Frontal cortex (tissue), 4 donors: ENCODE data around the gene FKBP5. TPM values are rescaled to one million over a fixed set of nuclear protein-coding genes. Genes with fewer than 3 reads are reported as not detected.

Experiments used
- DNase-seq, 2 donors: peaks; one replicate each; pipeline ENCODE4 v3.0.0; 2012; ENCODE audit warnings: low spot score in 2 of 2
- FAIRE-seq: peaks from 2 replicates; lab custom pipeline; 2012; peaks lifted over from hg19 to GRCh38; lab: Jason Lieb, UNC
- total RNA-seq: library from RNA; depleted of rRNA; stranded (reverse); fragments of >200 nt; gene quantifications from one replicate; pipeline ENCODE4 v1.2.3, GENCODE V29; 2014
- donor health status: control.
- donor health status: control.
- donor health status: control.

FKBP5 gene
- total RNA-seq, 1 donor from 2014 or later = 3.3 TPM

GRCh38 chr6:35724471-35724870 is 35.8 kb upstream of the FKBP5 start:
- DNase-seq (no peak), FAIRE-seq (no peak)

GRCh38 chr6:35724059-35724458 is 35.3 kb upstream of the FKBP5 start:
- FAIRE-seq = no peak
- no peak for DNase-seq

DNA sequence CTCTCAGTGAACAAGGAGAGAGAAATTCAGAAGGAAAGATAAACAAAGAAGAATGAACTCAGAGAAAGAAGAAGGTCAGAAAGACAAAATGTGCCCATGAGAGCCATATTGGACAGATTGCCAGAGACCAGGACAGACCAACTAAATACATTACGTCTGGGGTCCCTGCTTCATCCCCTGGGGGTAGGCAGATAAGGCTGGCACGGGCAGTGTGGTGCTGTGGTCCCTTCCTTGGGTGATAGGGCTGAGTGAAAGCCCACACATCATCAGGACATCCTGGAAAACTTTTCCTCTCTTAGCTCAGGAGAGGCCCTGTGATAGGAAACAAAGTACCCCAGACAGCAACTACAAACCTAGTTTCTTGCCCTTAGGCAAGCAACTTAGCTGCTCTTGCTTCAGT is 34.9 kb upstream of the FKBP5 start:
- FAIRE-seq = no peak
- DNase-seq = no peak

- FAIRE-seq = no peak
- no peak for DNase-seq
Measured at GRCh38 chr6:35722121-35722761, 33.5 kb upstream of the FKBP5 start.

- DNase-seq (peak in 1 of 2 donors; percentile 46), FAIRE-seq (no peak)
Measured at GRCh38 chr6:35719830-35720733, 31.4 kb upstream of the FKBP5 start.

- peak in 1 of 2 donors; percentile 38 for DNase-seq
Measured at GRCh38 chr6:35719404-35719829, 30.7 kb upstream of the FKBP5 start.

GRCh38 chr6:35718911-35719381 is 30.2 kb upstream of the FKBP5 start:
- FAIRE-seq = no peak
- no peak for DNase-seq

More at GRCh38 chr6:35719404-35719829, 30.7 kb upstream of the FKBP5 start:
- no peak for FAIRE-seq

GRCh38 chr6:35718375-35718736 is 29.6 kb upstream of the FKBP5 start:
- DNase-seq = no peak
- FAIRE-seq = no peak

DNA sequence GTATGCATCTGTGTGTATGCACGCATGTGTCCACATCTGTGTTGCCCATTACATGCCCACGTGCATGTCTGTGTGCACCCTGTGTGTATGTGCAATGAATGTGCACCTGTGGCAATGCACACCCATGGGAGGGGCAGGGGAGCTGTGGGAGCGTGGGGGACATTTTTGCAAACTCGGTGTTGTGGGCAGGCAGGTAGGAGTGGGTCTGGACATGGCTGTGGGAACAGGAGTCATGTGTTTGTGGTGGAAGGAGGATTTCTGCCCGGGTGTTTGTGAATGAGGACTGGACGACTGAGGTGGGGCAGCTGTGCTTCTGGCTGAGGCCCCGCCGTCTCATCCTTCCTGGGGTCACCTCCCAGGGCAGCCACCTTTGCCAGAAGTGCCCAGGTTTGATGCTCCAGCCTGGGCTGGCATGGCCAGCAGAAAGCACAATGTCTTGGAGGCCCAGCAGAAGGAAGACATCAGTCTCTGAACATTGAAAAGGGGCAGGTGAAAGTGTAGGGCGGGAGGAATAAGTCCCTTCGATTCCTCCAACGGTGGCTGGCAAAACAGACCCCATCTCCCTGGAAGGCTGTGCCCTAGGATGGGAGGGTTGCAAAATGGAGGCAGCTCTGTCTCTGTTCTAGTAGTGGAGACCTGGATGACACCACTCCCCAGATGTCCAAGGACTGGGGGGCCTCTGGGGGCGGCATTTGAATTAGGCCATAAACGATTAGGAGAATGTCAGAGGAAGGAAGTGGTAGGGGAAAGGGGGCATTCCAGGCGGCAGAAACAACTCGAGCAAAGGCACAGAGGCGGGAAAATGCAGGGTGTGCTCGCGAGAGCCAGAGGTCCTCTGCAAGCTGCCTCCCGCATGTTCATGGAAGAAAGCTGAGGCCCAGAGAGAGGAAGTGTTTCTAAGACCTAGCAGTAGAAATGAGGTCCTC is 29.0 kb upstream of the FKBP5 start:
- FAIRE-seq = no peak
- no peak for DNase-seq

- no peak for DNase-seq
- FAIRE-seq = no peak
Measured at GRCh38 chr6:35716798-35717197, 28.1 kb upstream of the FKBP5 start.

GRCh38 chr6:35713006-35713767 is 24.5 kb upstream of the FKBP5 start:
- FAIRE-seq (no peak), DNase-seq (no peak)

- FAIRE-seq = no peak
- DNase-seq = no peak
Measured at GRCh38 chr6:35711731-35712130, 23.0 kb upstream of the FKBP5 start.

- FAIRE-seq (no peak), DNase-seq (no peak)
Measured at GRCh38 chr6:35710241-35710847, 21.6 kb upstream of the FKBP5 start.

DNA sequence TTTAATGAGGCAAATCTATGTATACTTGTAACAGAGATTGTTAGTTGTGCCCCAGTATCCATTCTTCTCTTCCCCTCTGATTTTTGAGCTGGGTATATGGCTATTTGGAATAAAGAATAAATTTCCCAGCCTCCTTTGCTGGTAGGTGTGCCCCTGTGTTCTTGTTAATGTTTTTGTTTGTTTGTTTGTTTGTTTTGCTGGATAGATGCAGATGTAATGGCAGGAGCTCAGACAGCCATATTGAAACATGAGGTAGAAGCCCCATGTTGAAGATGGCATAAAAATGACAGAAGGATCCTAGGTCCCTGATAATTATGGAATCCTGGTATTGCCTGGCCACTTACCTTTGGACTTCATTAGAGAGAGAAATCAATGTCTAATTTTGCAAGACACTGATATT is 19.9 kb upstream of the FKBP5 start:
- DNase-seq = no peak
- no peak for FAIRE-seq

DNA sequence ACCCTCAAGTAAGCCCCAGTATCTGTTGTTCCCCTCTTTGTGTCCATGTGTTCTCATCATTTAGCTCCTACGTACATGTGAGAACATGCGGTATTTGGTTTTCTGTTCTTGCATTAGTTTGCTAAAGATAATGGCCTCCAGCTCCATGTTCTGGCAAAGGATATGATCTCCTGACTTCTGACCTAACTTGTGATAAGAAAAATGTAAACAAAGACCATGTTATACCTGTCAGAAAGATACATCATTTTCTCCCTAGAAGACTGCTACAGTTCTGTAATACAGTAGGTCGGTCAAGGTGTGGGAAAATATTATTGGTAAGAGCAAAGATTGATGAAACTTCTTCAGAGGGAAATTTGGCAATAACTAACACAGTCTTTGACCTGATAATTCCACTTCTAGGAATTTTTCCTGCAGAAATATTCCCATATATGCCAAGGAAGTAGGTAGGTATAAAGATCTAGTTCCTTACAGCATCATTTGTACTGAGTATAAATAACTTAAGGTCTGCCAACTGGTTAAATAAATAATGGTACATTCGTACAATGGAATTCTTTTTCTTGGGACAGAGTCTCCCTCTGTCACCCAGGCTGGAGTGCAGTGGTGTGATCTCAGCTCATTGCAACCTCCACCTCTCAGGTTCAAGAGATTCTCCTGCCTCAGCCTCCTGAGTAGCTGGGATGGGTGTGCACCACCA is 19.1 kb upstream of the FKBP5 start:
- DNase-seq (no peak), FAIRE-seq (no peak)

GRCh38 chr6:35706468-35706867 is 17.8 kb upstream of the FKBP5 start:
- DNase-seq (no peak), FAIRE-seq (no peak)

- DNase-seq (no peak), FAIRE-seq (no peak)
Measured at GRCh38 chr6:35703554-35703953, 14.8 kb upstream of the FKBP5 start.

DNA sequence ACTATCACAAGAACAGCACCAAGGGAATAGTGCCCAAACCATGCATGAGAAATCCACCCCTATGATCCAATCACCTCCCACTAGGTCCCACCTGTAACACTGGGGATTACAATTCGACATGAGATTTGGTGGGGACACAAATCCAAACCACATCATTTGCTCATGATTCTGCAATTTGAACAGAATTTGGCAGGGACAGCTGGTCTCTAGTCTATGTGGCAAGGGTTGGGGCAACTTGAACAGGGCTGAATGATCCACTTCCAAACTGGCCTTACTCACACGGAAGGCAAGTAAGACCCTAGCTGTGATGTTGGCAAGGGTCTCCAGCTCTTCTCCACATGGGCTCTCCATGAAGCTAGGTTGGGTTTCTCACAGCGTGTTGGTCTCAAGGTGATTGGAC is 10.1 kb upstream of the FKBP5 start:
- DNase-seq (no peak), FAIRE-seq (no peak)
